WTC11 (cell line): ENCODE results near the gene ANO1.

Experiments
- NR2C2 ChIP-seq: sonication (generic); formaldehyde crosslinking; IDR thresholded peaks from 2 replicates; pipeline ENCODE4 v1.8.0; 2022; ENCODE audit warnings: mild to moderate bottlenecking, missing genetic modification reagents
- TF ChIP-seq, protein P1 (sequence below): fragments of 200-600 bp; IDR thresholded peaks from 2 replicates; pipeline ENCODE4 v1.8.0; 2022; ENCODE audit warnings: antibody characterized with exemption
- TF ChIP-seq, protein P2 (sequence below): sonication (generic); formaldehyde crosslinking; IDR thresholded peaks from 2 replicates; pipeline ENCODE4 v1.8.0; 2022; ENCODE audit warnings: mild to moderate bottlenecking, missing genetic modification reagents

DNA sequence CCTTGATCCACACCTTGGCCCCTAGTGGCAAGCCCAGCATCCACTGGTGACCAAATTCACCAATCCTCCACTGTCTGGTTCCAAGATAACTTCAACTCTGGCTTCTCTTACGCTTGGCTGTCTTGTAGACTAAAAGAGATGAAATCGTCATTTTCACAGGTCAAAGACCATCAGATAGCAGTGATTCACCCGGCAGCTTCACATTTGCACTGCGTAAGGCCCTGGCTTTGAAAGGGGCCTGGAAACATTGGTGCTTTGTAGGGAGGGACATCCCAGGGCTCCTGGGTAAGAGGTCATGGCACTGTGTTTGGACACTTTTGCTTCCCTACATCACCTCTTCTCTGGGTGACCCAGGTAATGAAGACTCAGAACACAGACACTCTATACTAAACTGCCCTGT, 94.9 kb downstream of the ANO1 start:
- TF ChIP-seq, protein P1, sequence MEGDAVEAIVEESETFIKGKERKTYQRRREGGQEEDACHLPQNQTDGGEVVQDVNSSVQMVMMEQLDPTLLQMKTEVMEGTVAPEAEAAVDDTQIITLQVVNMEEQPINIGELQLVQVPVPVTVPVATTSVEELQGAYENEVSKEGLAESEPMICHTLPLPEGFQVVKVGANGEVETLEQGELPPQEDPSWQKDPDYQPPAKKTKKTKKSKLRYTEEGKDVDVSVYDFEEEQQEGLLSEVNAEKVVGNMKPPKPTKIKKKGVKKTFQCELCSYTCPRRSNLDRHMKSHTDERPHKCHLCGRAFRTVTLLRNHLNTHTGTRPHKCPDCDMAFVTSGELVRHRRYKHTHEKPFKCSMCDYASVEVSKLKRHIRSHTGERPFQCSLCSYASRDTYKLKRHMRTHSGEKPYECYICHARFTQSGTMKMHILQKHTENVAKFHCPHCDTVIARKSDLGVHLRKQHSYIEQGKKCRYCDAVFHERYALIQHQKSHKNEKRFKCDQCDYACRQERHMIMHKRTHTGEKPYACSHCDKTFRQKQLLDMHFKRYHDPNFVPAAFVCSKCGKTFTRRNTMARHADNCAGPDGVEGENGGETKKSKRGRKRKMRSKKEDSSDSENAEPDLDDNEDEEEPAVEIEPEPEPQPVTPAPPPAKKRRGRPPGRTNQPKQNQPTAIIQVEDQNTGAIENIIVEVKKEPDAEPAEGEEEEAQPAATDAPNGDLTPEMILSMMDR: no peak
- no peak for TF ChIP-seq NR2C2 (CRISPR knock-in tag)
- TF ChIP-seq, protein P2, sequence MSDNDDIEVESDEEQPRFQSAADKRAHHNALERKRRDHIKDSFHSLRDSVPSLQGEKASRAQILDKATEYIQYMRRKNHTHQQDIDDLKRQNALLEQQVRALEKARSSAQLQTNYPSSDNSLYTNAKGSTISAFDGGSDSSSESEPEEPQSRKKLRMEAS (CRISPR knock-in tag): no peak
